Thyroid gland (tissue), 4 donors: Measurements from ENCODE around the gene YTHDC2. TPM values are rescaled to one million over a fixed set of nuclear protein-coding genes. Genes with fewer than 3 reads are reported as not detected.
A peak's percentile ranks its signal among the peaks of the same experiment; 100 is the strongest.

ENCODE experiments used
- DNase-seq, 2 donors: peaks; one replicate each; pipeline ENCODE4 v3.0.0-alpha.2; 2019
- H3K27ac ChIP-seq, 3 donors: fragments of 200-600 bp; sonication (generic); 1 replicate in 2 of 3; 2 replicates in 1 of 3; pipeline ENCODE4 v1.5.1; 2016 to 2019; ENCODE audit warnings: mild to moderate bottlenecking in 1 of 3, moderate library complexity in 1 of 3
- H3K27me3 ChIP-seq: fragments of 200-600 bp; sonication (generic); one replicate; pipeline ENCODE4 v1.5.1; 2019
- H3K36me3 ChIP-seq, 2 donors: fragments of 200-600 bp; sonication (generic); one replicate each; pipeline ENCODE4 v1.5.1; 2016 to 2019
- H3K4me1 ChIP-seq, 2 donors: fragments of 200-600 bp; sonication (generic); one replicate each; pipeline ENCODE4 v1.5.1; 2017 to 2019
- H3K4me3 ChIP-seq, 3 donors: fragments of 200-600 bp; sonication (generic); replicated peaks in 1 of 3; 1 replicate in 2 of 3; 2 replicates in 1 of 3; pipeline ENCODE4 v1.5.1; 2016; ENCODE audit warnings: mild to moderate bottlenecking in 1 of 3
- H3K9me3 ChIP-seq: fragments of 200-600 bp; sonication (generic); one replicate; pipeline ENCODE4 v1.5.1; 2017
- POLR2A ChIP-seq, 2 donors: fragments of 450-650 bp; IDR thresholded peaks; one replicate each; pipeline ENCODE4 v1.6.1; 2017; ENCODE audit warnings: antibody characterized with exemption in 2 of 2, mild to moderate bottlenecking in 2 of 2, moderate library complexity in 1 of 2
- WGBS, 2 donors: methylation state at CpG; one replicate each; pipeline ENCODE4 v1.1.5; 2017; 5-methylcytosine and 5-hydroxymethylcytosine counted together
- intact Hi-C: fragments of 100-400 bp; cut with DNase I; formaldehyde crosslinking; loops from one replicate; pipeline ENCODE4 v1.15.1; 2023
- total RNA-seq, 4 donors: library from RNA; depleted of rRNA; stranded (reverse); fragments of >200 nt; gene quantifications; one replicate each; pipeline ENCODE4 v1.2.3, GENCODE V29; 2016
- TF ChIP-seq, protein P1 (sequence below), 6 experiments: fragments of 200-600 bp in 3 of 6; fragments of 450-650 bp in 3 of 6; sonication (generic) in 3 of 6; IDR thresholded peaks; one replicate each; pipeline ENCODE4 v1.5.1; 2016 to 2019; ENCODE audit warnings: antibody characterized with exemption in 6 of 6, mild to moderate bottlenecking in 2 of 6, inconsistent platforms in 1 of 6, moderate library complexity in 1 of 6

YTHDC2 gene
- total RNA-seq, 4 donors from 2014 or later = 29.6 to 55.6 (median 41.7) TPM

DNA sequence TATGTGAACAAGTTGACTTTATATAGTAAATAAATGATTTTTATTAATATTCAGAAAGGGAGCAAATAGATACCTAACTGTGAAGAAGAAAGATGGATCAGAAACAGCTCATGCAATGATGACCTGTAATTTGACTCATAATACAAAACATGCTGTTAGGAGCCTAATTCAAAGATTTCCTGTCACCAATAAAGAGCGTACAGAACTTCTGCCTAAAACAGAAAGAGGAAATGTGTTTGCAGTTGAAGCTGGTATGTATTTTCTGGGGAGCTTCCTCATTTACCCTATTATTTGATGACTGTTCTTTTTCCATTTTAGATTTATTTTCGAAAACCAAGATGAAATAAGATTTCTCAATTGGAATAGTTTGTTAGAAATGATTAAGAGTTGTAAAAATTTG is 11.4 kb downstream of the YTHDC2 start:
- H3K4me1 ChIP-seq = no peaks in the 10 kb centered on the region
- intact Hi-C loops = no loop called here
- H3K4me3 ChIP-seq = no peak overlapping the region
- H3K27ac ChIP-seq = no peak overlapping the region
- no peaks in the 10 kb centered on the region for H3K27me3 ChIP-seq
- no peaks in the 10 kb centered on the region for H3K36me3 ChIP-seq
- WGBS, 2 donors = 69 to 81% methylated on average over 2 of the region's 2 CpGs
- TF ChIP-seq POLR2A (IDR thresholded peaks at IDR 0.05) = no peak
- TF ChIP-seq, protein P1, sequence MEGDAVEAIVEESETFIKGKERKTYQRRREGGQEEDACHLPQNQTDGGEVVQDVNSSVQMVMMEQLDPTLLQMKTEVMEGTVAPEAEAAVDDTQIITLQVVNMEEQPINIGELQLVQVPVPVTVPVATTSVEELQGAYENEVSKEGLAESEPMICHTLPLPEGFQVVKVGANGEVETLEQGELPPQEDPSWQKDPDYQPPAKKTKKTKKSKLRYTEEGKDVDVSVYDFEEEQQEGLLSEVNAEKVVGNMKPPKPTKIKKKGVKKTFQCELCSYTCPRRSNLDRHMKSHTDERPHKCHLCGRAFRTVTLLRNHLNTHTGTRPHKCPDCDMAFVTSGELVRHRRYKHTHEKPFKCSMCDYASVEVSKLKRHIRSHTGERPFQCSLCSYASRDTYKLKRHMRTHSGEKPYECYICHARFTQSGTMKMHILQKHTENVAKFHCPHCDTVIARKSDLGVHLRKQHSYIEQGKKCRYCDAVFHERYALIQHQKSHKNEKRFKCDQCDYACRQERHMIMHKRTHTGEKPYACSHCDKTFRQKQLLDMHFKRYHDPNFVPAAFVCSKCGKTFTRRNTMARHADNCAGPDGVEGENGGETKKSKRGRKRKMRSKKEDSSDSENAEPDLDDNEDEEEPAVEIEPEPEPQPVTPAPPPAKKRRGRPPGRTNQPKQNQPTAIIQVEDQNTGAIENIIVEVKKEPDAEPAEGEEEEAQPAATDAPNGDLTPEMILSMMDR (IDR thresholded peaks at IDR 0.05) = no peak
- no peak for DNase-seq
- no peaks in the 10 kb centered on the region for H3K9me3 ChIP-seq

DNA sequence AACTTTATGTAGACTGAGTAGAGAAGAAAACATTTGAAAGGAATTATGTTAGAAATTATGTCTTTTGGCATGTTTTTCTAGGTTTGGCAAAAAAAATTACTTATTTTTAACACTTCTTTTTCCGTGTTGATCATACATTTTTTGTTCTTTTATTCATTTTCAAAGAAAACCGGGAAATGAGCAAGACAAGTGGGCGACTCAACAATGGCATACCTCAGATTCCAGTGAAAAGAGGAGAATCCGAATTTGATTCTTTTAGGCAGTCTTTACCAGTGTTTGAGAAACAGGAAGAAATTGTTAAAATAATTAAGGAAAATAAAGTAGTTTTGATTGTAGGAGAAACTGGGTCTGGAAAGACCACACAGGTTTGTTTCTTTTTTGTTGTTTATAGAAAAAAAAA is 12.9 kb downstream of the YTHDC2 start:
- DNase-seq = no peak
- intact Hi-C loops = no loop called here
- TF ChIP-seq, protein P1 (IDR thresholded peaks at IDR 0.05) = no peak
- TF ChIP-seq POLR2A (IDR thresholded peaks at IDR 0.05) = no peak
- H3K9me3 ChIP-seq = no peaks in the 10 kb centered on the region
- H3K4me1 ChIP-seq = no peaks in the 10 kb centered on the region
- H3K36me3 ChIP-seq = no peaks in the 10 kb centered on the region
- H3K27ac ChIP-seq = no peak overlapping the region
- H3K27me3 ChIP-seq = no peaks in the 10 kb centered on the region
- H3K4me3 ChIP-seq = no peak overlapping the region
- 92% methylated on average over 4 of the region's 4 CpGs for WGBS, 2 donors

DNA sequence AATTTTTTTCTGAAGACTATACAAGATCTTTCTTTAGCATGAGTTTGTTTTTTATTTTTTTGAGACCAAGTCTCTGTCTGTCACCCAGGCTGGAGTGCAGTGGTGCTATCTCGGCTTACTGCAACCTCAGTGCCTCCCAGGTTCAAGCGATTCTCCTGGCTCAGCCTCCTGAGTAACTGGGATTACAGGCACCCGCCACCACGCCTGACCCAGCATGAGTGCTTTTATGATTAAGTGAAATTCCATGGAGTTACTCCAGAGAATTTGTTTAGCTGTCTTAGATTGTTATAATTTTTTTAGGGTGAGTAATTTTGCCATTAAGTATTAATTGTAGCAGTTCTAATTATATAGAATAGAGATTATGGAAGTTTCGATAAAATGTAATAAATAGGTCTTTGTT is 14.3 kb downstream of the YTHDC2 start:
- H3K36me3 ChIP-seq = no peaks in the 10 kb centered on the region
- 96 to 97% methylated on average over 5 of the region's 5 CpGs for WGBS, 2 donors
- H3K4me3 ChIP-seq = no peak overlapping the region
- no peak for TF ChIP-seq POLR2A (IDR thresholded peaks at IDR 0.05)
- TF ChIP-seq, protein P1 (IDR thresholded peaks at IDR 0.05) = no peak
- intact Hi-C loops = no loop called here
- no peak overlapping the region for H3K27ac ChIP-seq
- no peaks in the 10 kb centered on the region for H3K4me1 ChIP-seq
- no peaks in the 10 kb centered on the region for H3K27me3 ChIP-seq
- no peak for DNase-seq
- no peaks in the 10 kb centered on the region for H3K9me3 ChIP-seq

DNA sequence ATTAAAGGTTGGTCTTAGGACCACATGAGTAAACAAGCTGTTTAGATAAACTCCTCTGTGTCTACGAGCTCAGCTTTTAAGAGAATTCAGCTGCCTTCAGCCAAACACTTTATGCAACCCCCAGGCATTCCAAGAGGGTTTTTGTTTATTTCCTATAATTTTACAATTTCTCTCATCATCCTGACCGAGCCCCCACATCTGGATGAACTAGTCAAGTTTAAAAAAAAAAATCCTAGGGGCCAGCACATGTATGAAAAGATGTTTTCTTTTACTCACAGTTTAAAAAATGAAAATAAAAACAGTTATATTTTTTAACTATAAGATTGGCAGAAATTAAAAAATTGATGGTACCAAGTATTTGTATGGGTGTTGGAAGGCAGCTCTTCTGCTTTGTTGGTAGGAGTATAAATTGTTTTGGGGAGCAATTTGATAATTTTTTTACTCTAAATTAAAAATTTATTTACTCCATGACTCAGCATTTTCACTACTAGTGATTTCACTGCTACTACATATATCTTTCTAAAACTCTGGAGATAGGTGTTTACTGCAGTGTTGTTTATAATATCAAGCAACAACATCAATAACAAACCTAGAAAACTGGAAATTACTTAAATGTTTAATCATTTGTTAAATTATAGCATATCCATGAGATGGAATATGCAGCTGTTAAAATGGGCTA is 18.1 kb downstream of the YTHDC2 start:
- no peaks in the 10 kb centered on the region for H3K27me3 ChIP-seq
- H3K27ac ChIP-seq = no peak overlapping the region
- H3K4me3 ChIP-seq = no peak overlapping the region
- H3K36me3 ChIP-seq = peaks cover 0 to 11% of the 10 kb centered on the region in 2 donors
- WGBS, 2 donors = 95 to 97% methylated on average over 2 of the region's 2 CpGs
- intact Hi-C loops = no loop called here
- DNase-seq = peak in 1 of 2 donors; percentile 20
- H3K4me1 ChIP-seq = no peaks in the 10 kb centered on the region
- H3K9me3 ChIP-seq = no peaks in the 10 kb centered on the region
- TF ChIP-seq POLR2A (IDR thresholded peaks at IDR 0.05) = no peak
- TF ChIP-seq, protein P1 (IDR thresholded peaks at IDR 0.05) = no peak

DNA sequence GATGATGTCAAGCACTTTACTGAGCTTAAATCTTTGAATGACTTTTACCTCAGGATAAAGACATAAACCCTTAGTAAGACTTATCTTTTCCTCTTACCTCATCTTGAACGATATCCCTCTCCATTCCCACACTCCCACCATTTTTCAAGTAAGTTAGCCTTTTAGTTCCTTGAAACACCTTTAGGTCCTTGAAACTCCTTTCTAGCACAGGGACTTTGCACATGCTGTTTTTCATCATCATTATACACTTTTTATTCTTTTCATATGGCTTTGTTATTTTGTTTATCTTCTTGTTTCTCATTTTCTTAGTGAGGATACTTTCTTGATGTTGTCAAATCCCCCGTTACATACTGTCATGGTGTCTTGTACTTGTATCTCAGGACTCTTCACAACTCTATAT is 24.8 kb downstream of the YTHDC2 start:
- 97 to 98% methylated on average over 2 of the region's 2 CpGs for WGBS, 2 donors
- Histone ChIP-seq H3K27me3 (no peaks in the 10 kb centered on the region), H3K9me3 (no peaks in the 10 kb centered on the region), H3K36me3 (peaks cover 0 to 13% of the 10 kb centered on the region in 2 donors), H3K27ac (no peak overlapping the region), H3K4me3 (no peak overlapping the region), H3K4me1 (no peaks in the 10 kb centered on the region)
- intact Hi-C loops = no loop called here
- TF ChIP-seq POLR2A (IDR thresholded peaks at IDR 0.05) = no peak
- TF ChIP-seq, protein P1 (IDR thresholded peaks at IDR 0.05) = no peak
- DNase-seq = no peak
